ENCODE results near the gene PPP2R2C.

GRCh38 chr4:6371812-6372211, 100.6 kb downstream of the PPP2R2C start:
- TF ChIP-seq CTCF (IDR thresholded peaks at IDR 0.05) (no peak), POLR2A (IDR thresholded peaks at IDR 0.05) (no peak)

Data from right lobe of liver (tissue), 4 donors.